Retinal pigment epithelial cell (primary cell): ENCODE data around the gene CCDC61.

Experiments used
- DNase-seq: peaks from one replicate; pipeline ENCODE4 v3.0.0-alpha.2; 2010; ENCODE audit warnings: low read depth
- H3K4me3 ChIP-seq: 2 replicates; pipeline ENCODE4 v1.5.1; 2011; ENCODE audit warnings: mild to moderate bottlenecking, low read length, control low read depth, moderate library complexity
- CTCF ChIP-seq: conservative IDR thresholded peaks from 2 replicates; pipeline ENCODE4 v1.5.1; 2011; ENCODE audit warnings: low read depth, low read length, control low read depth, inconsistent platforms

CCDC61 gene

GRCh38 chr19:46020819-46021125 lies 25.5 kb downstream of the CCDC61 start:
- DNase-seq, result no peak
- H3K4me3 ChIP-seq, result no peak overlapping the region
- TF ChIP-seq CTCF, result no peak

DNA sequence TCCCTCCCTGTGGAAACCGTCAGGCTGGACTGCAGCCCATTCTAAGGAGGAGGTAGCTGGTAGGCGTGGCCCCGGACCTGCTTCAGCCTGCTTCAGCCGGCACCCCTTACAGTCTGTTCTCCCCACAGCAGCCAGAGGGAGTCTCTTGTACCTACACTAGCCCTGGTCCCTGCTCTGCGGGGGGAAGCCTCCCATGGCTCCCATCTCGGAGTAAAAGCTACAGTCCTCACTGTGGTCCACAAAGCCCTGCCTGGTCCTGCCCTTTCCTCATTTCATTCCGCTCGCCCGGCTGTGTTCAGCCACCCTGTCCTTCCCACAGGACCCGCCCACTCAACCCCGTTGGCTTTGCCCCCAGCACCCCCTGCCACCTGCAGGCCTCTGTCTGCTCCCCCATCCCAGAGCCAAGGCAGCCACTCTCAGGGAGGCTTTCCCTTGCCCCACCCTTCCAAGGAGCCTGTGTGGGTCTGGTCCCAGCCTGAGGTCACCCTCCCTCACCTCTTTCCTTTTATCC lies 26.3 kb downstream of the CCDC61 start:
- no peak for DNase-seq
- TF ChIP-seq CTCF, result peak; percentile 11
- H3K4me3 ChIP-seq, result no peak overlapping the region

- DNase-seq, result no peak
- no peak for TF ChIP-seq CTCF
- H3K4me3 ChIP-seq, result no peak overlapping the region
Measured at GRCh38 chr19:46022061-46022430, 26.8 kb downstream of the CCDC61 start.

- H3K4me3 ChIP-seq, result no peak within 1 kb of the TSS
- no peak for DNase-seq
- no peak for TF ChIP-seq CTCF
Measured at GRCh38 chr19:46022431-46023310, 27.4 kb downstream of the CCDC61 start, which contains the start of gene PGLYRP1. PGLYRP1 (minus strand) TSS chr19:46023053; CDS start chr19:46023021, 32 bp downstream.

DNA sequence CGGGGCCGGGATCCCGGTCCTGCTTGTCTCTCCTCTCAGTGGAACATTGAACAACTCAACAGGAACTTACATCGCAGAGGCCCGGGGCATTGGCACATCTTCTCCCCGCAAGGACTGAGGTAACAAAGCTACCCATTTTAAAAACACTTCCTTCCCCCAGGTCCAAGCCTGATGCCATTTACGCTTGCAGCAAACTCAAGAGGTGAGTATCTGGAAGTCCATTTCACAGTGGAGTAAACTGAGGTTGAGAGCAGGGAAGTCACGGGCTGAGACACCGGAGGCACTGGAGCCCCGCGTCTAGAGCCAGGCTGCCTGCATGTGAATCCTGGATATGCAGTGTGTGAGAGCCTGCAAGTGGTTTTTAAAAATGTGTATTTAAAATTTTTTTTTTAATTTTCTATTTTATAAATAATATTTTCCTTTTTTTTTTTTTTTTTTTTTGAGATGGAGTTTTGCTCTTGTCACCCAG lies 28.1 kb downstream of the CCDC61 start:
- H3K4me3 ChIP-seq, result no peak overlapping the region
- TF ChIP-seq CTCF, result no peak
- no peak for DNase-seq

GRCh38 chr19:46025835-46026234 lies 30.6 kb downstream of the CCDC61 start:
- H3K4me3 ChIP-seq, result no peak overlapping the region
- no peak for TF ChIP-seq CTCF
- no peak for DNase-seq
